Karpas-422 (cell line): ENCODE data around the gene LIPT2. TPM values are rescaled to one million over a fixed set of nuclear protein-coding genes. Genes with fewer than 3 reads are reported as not detected.

Experiments
- DNase-seq: peaks from one replicate; pipeline ENCODE4 v3.0.0-alpha.2; 2015
- H2AFZ ChIP-seq: fragments of 200-600 bp; sonication (generic); 2 replicates; pipeline ENCODE4 v1.6.1; 2014; ENCODE audit warnings: antibody characterized with exemption, low read length, mixed read lengths
- H3K27ac ChIP-seq: fragments of 200-600 bp; sonication (generic); 2 replicates; pipeline ENCODE4 v1.5.1; 2014; ENCODE audit warnings: mild to moderate bottlenecking, low read length, moderate library complexity
- H3K27me3 ChIP-seq: fragments of 200-600 bp; sonication (generic); 2 replicates; pipeline ENCODE4 v1.6.1; 2014; ENCODE audit warnings: low read length, mixed read lengths
- H3K36me3 ChIP-seq: fragments of 200-600 bp; sonication (generic); 2 replicates; pipeline ENCODE4 v1.6.1; 2014; ENCODE audit warnings: low read length, mixed read lengths; ENCODE audit not compliant: insufficient read depth
- H3K4me1 ChIP-seq: fragments of 200-600 bp; sonication (generic); 2 replicates; pipeline ENCODE4 v1.6.1; 2014; ENCODE audit warnings: mild to moderate bottlenecking, low read length, mixed read lengths
- H3K4me2 ChIP-seq: fragments of 200-600 bp; sonication (generic); 2 replicates; pipeline ENCODE4 v1.6.1; 2014; ENCODE audit warnings: low read length, low read depth, mild to moderate bottlenecking; ENCODE audit not compliant: poor library complexity, severe bottlenecking
- H3K4me3 ChIP-seq: fragments of 200-600 bp; sonication (generic); 2 replicates; pipeline ENCODE4 v1.5.1; 2014; ENCODE audit warnings: mild to moderate bottlenecking, antibody characterized with exemption, low read length, mixed read lengths
- H3K79me2 ChIP-seq: fragments of 200-600 bp; sonication (generic); 2 replicates; pipeline ENCODE4 v1.6.1; 2014; ENCODE audit warnings: mild to moderate bottlenecking, low read length, mixed read lengths
- H3K9ac ChIP-seq: fragments of 200-600 bp; sonication (generic); 2 replicates; pipeline ENCODE4 v1.6.0; 2014; ENCODE audit warnings: low read length
- H3K9me2 ChIP-seq: fragments of 200-600 bp; sonication (generic), shearing (Covaris generic); replicated peaks from 2 replicates; pipeline ENCODE4 v1.6.0; 2014; ENCODE audit warnings: mild to moderate bottlenecking, low read length, moderate library complexity; ENCODE audit not compliant: insufficient read depth
- H3K9me3 ChIP-seq: fragments of 300-700, 200-600 bp; sonication (generic); 2 replicates; pipeline ENCODE4 v1.6.1; 2014; ENCODE audit warnings: low read length, mixed read lengths
- H4K20me1 ChIP-seq: fragments of 200-600 bp; sonication (generic); 2 replicates; pipeline ENCODE4 v1.6.1; 2014; ENCODE audit warnings: mild to moderate bottlenecking, antibody characterized with exemption, low read length, low read depth; ENCODE audit not compliant: insufficient read depth
- total RNA-seq: library from RNA; depleted of rRNA; stranded (reverse); fragments of >200 nt; shearing (Covaris generic); gene quantifications from 2 replicates; pipeline ENCODE4 v1.2.3, GENCODE V29; 2014; ENCODE audit warnings: low replicate concordance

LIPT2 gene
- total RNA-seq, 1 experiment from 2014 or later: 5.9 TPM

- H3K4me2 ChIP-seq: no peak overlapping the region
- DNase-seq: no peak
Observed at GRCh38 chr11:74532501-74533246, 39.1 kb upstream of the LIPT2 start.

GRCh38 chr11:74524978-74525377, 31.5 kb upstream of the LIPT2 start:
- Histone ChIP-seq H3K4me3 (no peak overlapping the region), H3K79me2 (no peaks in the 10 kb centered on the region), H3K9me3 (no peaks in the 10 kb centered on the region), H3K9me2 (no peaks in the 10 kb centered on the region), H2AFZ (no peak overlapping the region), H3K27ac (no peak overlapping the region), H3K27me3 (0 out of 2 replicates have a peak, but pooled peaks cover 3% of the 10 kb centered on the region), H3K36me3 (no peaks in the 10 kb centered on the region), H3K9ac (no peak overlapping the region), H3K4me2 (no peak overlapping the region), H4K20me1 (no peaks in the 10 kb centered on the region), H3K4me1 (no peaks in the 10 kb centered on the region)
- DNase-seq: no peak

More at GRCh38 chr11:74532501-74533246, 39.1 kb upstream of the LIPT2 start:
- no peaks in the 10 kb centered on the region for H3K36me3 ChIP-seq
- H2AFZ ChIP-seq: no peak overlapping the region
- no peaks in the 10 kb centered on the region for H3K9me3 ChIP-seq
- H3K4me1 ChIP-seq: no peaks in the 10 kb centered on the region
- H3K4me3 ChIP-seq: no peak overlapping the region
- H3K27me3 ChIP-seq: no peaks in the 10 kb centered on the region
- no peak overlapping the region for H3K9ac ChIP-seq
- no peaks in the 10 kb centered on the region for H3K79me2 ChIP-seq
- no peaks in the 10 kb centered on the region for H4K20me1 ChIP-seq
- no peak overlapping the region for H3K27ac ChIP-seq
- H3K9me2 ChIP-seq: no peaks in the 10 kb centered on the region

GRCh38 chr11:74524501-74524900, 31.0 kb upstream of the LIPT2 start:
- Histone ChIP-seq H3K4me3 (no peak overlapping the region), H3K27ac (no peak overlapping the region), H3K27me3 (0 out of 2 replicates have a peak, but pooled peaks cover 3% of the 10 kb centered on the region), H3K36me3 (no peaks in the 10 kb centered on the region), H3K79me2 (no peaks in the 10 kb centered on the region), H3K4me1 (no peaks in the 10 kb centered on the region), H4K20me1 (no peaks in the 10 kb centered on the region), H3K9me2 (no peaks in the 10 kb centered on the region), H3K4me2 (no peak overlapping the region), H2AFZ (no peak overlapping the region), H3K9me3 (no peaks in the 10 kb centered on the region), H3K9ac (no peak overlapping the region)
- no peak for DNase-seq

- H3K4me3 ChIP-seq: no peak overlapping the region
- no peak for DNase-seq
- H3K27ac ChIP-seq: no peak overlapping the region
Observed at GRCh38 chr11:74522776-74523175, 29.3 kb upstream of the LIPT2 start.

GRCh38 chr11:74521666-74522252, 28.2 kb upstream of the LIPT2 start:
- Histone ChIP-seq H3K9ac (no peak overlapping the region), H3K27ac (no peak overlapping the region), H3K9me3 (no peaks in the 10 kb centered on the region), H2AFZ (no peak overlapping the region), H4K20me1 (no peaks in the 10 kb centered on the region), H3K9me2 (no peaks in the 10 kb centered on the region), H3K4me1 (no peaks in the 10 kb centered on the region), H3K4me2 (no peak overlapping the region), H3K27me3 (0 out of 2 replicates have a peak, but pooled peaks cover 3% of the 10 kb centered on the region), H3K36me3 (no peaks in the 10 kb centered on the region), H3K79me2 (no peaks in the 10 kb centered on the region), H3K4me3 (no peak overlapping the region)
- DNase-seq: no peak

More at GRCh38 chr11:74522776-74523175, 29.3 kb upstream of the LIPT2 start:
- Histone ChIP-seq H3K9me2 (no peaks in the 10 kb centered on the region), H3K4me1 (no peaks in the 10 kb centered on the region), H3K79me2 (no peaks in the 10 kb centered on the region), H2AFZ (no peak overlapping the region), H3K9me3 (no peaks in the 10 kb centered on the region), H3K36me3 (no peaks in the 10 kb centered on the region), H3K9ac (no peak overlapping the region), H4K20me1 (no peaks in the 10 kb centered on the region), H3K4me2 (no peak overlapping the region), H3K27me3 (0 out of 2 replicates have a peak, but pooled peaks cover 3% of the 10 kb centered on the region)

- H3K9ac ChIP-seq: no peak overlapping the region
- H2AFZ ChIP-seq: no peak overlapping the region
Observed at GRCh38 chr11:74520927-74521665, 27.6 kb upstream of the LIPT2 start.

GRCh38 chr11:74520316-74520715, 26.8 kb upstream of the LIPT2 start:
- Histone ChIP-seq H3K4me1 (no peaks in the 10 kb centered on the region), H3K9ac (no peak overlapping the region), H3K27ac (no peak overlapping the region), H3K4me3 (no peak overlapping the region), H3K79me2 (no peaks in the 10 kb centered on the region), H3K27me3 (0 out of 2 replicates have a peak, but pooled peaks cover 3% of the 10 kb centered on the region), H3K4me2 (no peak overlapping the region), H3K9me3 (no peaks in the 10 kb centered on the region), H2AFZ (no peak overlapping the region), H3K9me2 (no peaks in the 10 kb centered on the region), H4K20me1 (no peaks in the 10 kb centered on the region), H3K36me3 (no peaks in the 10 kb centered on the region)
- no peak for DNase-seq

More at GRCh38 chr11:74520927-74521665, 27.6 kb upstream of the LIPT2 start:
- no peaks in the 10 kb centered on the region for H3K79me2 ChIP-seq
- H3K9me2 ChIP-seq: no peaks in the 10 kb centered on the region
- H3K4me2 ChIP-seq: no peak overlapping the region
- no peaks in the 10 kb centered on the region for H3K9me3 ChIP-seq
- DNase-seq: no peak
- H3K27ac ChIP-seq: no peak overlapping the region
- no peaks in the 10 kb centered on the region for H4K20me1 ChIP-seq
- 0 out of 2 replicates have a peak, but pooled peaks cover 3% of the 10 kb centered on the region for H3K27me3 ChIP-seq
- H3K4me3 ChIP-seq: no peak overlapping the region
- H3K4me1 ChIP-seq: no peaks in the 10 kb centered on the region
- H3K36me3 ChIP-seq: no peaks in the 10 kb centered on the region

GRCh38 chr11:74519710-74520109, 26.2 kb upstream of the LIPT2 start:
- no peaks in the 10 kb centered on the region for H3K36me3 ChIP-seq
- H3K9me3 ChIP-seq: no peaks in the 10 kb centered on the region
- H4K20me1 ChIP-seq: no peaks in the 10 kb centered on the region
- no peak overlapping the region for H3K4me2 ChIP-seq
- H3K79me2 ChIP-seq: no peaks in the 10 kb centered on the region
- H2AFZ ChIP-seq: no peak overlapping the region
- 0 out of 2 replicates have a peak, but pooled peaks cover 3% of the 10 kb centered on the region for H3K27me3 ChIP-seq
- no peaks in the 10 kb centered on the region for H3K4me1 ChIP-seq
- no peaks in the 10 kb centered on the region for H3K9me2 ChIP-seq
- no peak overlapping the region for H3K4me3 ChIP-seq
- H3K27ac ChIP-seq: no peak overlapping the region
- DNase-seq: no peak
- no peak overlapping the region for H3K9ac ChIP-seq
